Memory B cell (primary cell): ENCODE measurements around the gene OBSCN.

Experiments used
- ATAC-seq: fragments of 150-1000 bp; cut with Tn5 transposase; 2 replicates; pipeline ENCODE4 v1.10.0; 2021; ENCODE audit warnings: low read depth, mild to moderate bottlenecking, moderate library complexity
- DNase-seq, 2 donors: peaks; one replicate each; pipeline ENCODE4 v3.0.0; 2022; ENCODE audit warnings: low spot score in 2 of 2
- H3K27ac Mint-ChIP-seq: one replicate; pipeline ENCODE4 v1.8.0; 2022; ENCODE audit warnings: mild to moderate bottlenecking, moderate library complexity, mixed read lengths
- H3K27me3 Mint-ChIP-seq: one replicate; pipeline ENCODE4 v1.8.0; 2022; ENCODE audit warnings: mixed read lengths
- H3K36me3 Mint-ChIP-seq: one replicate; pipeline ENCODE4 v1.8.0; 2022; ENCODE audit warnings: mild to moderate bottlenecking, mixed read lengths
- H3K4me1 Mint-ChIP-seq: one replicate; pipeline ENCODE4 v1.8.0; 2022; ENCODE audit warnings: mixed read lengths
- H3K4me3 Mint-ChIP-seq: one replicate; pipeline ENCODE4 v1.8.0; 2022; ENCODE audit warnings: mild to moderate bottlenecking, moderate library complexity, mixed read lengths
- H3K9me3 Mint-ChIP-seq: one replicate; pipeline ENCODE4 v1.8.0; 2022; ENCODE audit warnings: mixed read lengths

The OBSCN gene

GRCh38 chr1:228288536-228289238 is 80.8 kb downstream of the OBSCN start:
- no peak for DNase-seq
- Mint-ChIP-seq H3K27me3 (no peaks in the 10 kb centered on the region), H3K9me3 (no peaks in the 10 kb centered on the region), H3K36me3 (no peaks in the 10 kb centered on the region), H3K27ac (no peak overlapping the region), H3K4me1 (no peaks in the 10 kb centered on the region), H3K4me3 (no peak overlapping the region)
- no peak for ATAC-seq

DNA sequence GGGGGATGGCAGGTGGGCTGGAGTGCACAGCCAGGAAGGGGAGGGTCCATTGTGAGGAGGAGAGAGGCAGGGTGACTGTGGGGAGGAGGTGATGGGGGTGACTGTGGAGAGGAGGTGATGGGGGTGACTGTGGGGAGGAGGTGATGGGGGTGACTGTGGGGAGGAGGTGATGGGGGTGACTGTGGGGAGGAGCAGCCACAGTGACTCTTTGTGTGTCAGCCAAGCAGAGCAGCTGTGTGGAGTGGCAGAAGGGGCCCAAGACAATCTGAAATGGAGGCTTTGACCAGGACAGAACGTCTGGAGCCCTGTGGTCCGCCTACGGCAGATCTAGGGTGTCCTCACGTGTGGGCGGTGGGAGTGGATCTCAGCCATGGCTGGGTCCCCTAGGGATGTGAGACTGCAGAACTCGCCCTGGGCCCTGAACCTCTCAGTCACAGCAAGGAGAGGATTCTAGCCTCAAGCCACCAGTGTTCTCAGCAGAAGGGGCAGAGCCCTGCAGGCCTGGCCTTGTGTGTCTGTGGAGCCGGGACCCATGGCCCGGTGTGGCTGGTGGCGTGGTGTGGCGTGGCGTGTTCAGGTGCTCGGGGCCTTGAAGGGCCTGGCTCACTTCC is 81.5 kb downstream of the OBSCN start:
- Mint-ChIP-seq H3K4me1 (no peaks in the 10 kb centered on the region), H3K27ac (no peak overlapping the region)

DNA sequence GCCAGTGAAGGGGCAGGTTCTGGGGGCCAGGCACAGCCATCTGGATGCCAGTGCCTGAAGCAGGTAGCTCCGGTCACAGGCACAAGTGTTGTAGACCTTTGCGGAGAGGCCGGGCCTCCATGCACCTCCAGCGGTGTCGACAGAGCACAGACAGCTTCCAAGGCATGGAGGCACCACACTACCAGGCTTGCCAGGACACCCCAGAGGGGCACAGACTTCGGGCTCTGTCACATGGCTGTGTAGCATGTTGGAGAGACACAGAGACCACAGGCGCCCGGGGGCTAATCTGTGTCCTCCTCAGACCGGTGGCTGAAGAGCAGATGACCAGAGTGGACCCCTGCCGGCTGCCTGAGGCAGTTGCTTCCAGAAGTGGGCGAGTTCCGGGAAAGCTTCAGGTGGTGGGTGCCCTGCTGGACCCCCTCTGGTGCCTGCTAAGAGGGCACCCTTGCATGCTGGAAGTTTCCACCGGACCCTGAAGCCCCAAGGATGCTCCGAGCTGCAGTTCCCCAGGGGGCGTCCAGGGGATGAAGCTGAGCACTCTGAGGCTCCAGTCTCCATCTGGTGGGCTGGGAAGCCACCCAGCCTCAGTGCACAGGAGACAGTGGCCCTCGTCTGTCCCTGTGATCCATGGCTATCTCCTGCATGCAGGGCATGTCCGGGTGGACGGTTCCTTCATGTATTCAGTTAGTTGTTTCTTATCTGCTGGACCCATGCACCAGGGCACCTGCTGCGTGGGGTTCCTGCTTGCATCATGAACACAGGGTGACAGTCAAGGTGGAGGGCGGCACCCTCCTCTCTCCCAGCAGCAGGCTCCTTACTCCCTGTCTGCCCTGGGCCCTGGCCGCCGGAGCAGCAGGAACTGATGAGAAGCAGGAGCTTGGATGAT is 82.4 kb downstream of the OBSCN start:
- no peak overlapping the region for H3K4me3 Mint-ChIP-seq
- no peaks in the 10 kb centered on the region for H3K4me1 Mint-ChIP-seq
- no peaks in the 10 kb centered on the region for H3K9me3 Mint-ChIP-seq
- no peak overlapping the region for H3K27ac Mint-ChIP-seq
- H3K36me3 Mint-ChIP-seq, result peaks cover 6% of the 10 kb centered on the region
- DNase-seq (no peak), ATAC-seq (no peak)
- H3K27me3 Mint-ChIP-seq, result peaks cover 4% of the 10 kb centered on the region

More for the DNA sequence above, 81.5 kb downstream of the OBSCN start:
- peaks cover 4% of the 10 kb centered on the region for H3K36me3 Mint-ChIP-seq
- DNase-seq (no peak), ATAC-seq (no peak)
- no peaks in the 10 kb centered on the region for H3K9me3 Mint-ChIP-seq
- H3K27me3 Mint-ChIP-seq, result peaks cover 4% of the 10 kb centered on the region
- no peak overlapping the region for H3K4me3 Mint-ChIP-seq

DNA sequence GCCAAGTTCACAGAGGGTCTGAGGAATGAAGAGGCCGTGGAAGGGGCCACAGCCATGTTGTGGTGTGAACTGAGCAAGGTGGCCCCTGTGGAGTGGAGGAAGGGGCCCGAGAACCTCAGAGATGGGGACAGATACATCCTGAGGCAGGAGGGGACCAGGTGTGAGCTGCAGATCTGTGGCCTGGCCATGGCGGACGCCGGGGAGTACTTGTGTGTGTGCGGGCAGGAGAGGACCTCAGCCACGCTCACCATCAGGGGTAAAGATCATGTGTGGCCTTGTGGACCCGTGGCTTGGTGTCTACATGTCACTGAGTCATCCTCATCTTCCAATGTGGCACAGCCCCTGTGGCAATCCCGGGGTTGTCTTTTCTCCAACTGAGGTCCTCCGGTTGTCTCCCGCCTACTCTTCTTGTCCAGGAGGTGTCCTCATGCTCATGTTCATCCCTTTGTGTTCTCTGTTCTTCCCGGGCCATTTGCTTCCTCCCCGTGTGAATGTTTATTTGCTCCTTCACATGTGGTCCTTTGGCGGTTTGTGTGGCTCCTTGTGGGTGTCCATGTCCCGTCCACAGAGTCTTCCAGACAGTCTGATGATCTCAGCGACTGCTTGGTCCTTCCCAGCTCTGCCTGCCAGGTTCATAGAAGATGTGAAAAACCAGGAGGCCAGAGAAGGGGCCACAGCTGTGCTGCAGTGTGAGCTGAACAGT is 84.2 kb downstream of the OBSCN start:
- H3K4me1 Mint-ChIP-seq, result peaks cover under 1% of the 10 kb centered on the region
- peaks cover 4% of the 10 kb centered on the region for H3K27me3 Mint-ChIP-seq
- ATAC-seq (no peak), DNase-seq (no peak)
- peaks cover 1% of the 10 kb centered on the region for H3K9me3 Mint-ChIP-seq
- no peak overlapping the region for H3K4me3 Mint-ChIP-seq
- no peak overlapping the region for H3K27ac Mint-ChIP-seq
- peaks cover 8% of the 10 kb centered on the region for H3K36me3 Mint-ChIP-seq

DNA sequence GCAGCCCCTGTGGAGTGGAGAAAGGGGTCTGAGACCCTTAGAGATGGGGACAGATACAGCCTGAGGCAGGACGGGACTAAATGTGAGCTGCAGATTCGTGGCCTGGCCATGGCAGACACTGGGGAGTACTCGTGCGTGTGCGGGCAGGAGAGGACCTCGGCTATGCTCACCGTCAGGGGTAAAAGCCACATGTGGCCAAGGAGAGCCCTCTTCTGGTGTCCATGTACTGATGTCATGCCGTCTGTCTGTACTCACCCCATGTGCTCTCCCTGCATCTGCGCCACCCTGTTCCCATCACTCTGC is 84.7 kb downstream of the OBSCN start:
- peaks cover 2% of the 10 kb centered on the region for H3K4me1 Mint-ChIP-seq
- DNase-seq (no peak), ATAC-seq (no peak)
- peaks cover 12% of the 10 kb centered on the region for H3K36me3 Mint-ChIP-seq
- H3K4me3 Mint-ChIP-seq, result no peak overlapping the region
- H3K9me3 Mint-ChIP-seq, result peaks cover 6% of the 10 kb centered on the region
- H3K27me3 Mint-ChIP-seq, result peaks cover 5% of the 10 kb centered on the region
- H3K27ac Mint-ChIP-seq, result no peak overlapping the region

DNA sequence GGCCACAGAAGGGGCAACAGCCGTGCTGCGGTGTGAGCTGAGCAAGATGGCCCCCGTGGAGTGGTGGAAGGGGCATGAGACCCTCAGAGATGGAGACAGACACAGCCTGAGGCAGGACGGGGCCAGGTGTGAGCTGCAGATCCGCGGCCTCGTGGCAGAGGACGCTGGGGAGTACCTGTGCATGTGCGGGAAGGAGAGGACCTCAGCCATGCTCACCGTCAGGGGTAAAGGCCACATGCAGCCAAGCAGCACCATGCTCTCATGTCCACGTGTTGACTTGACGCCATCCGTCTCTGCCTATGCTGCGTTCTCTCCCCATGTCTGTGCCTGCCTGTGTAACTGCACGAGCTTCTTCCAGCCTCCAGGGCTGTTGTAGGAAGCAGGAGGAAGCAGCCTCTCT is 85.5 kb downstream of the OBSCN start:
- peaks cover 2% of the 10 kb centered on the region for H3K4me1 Mint-ChIP-seq

DNA sequence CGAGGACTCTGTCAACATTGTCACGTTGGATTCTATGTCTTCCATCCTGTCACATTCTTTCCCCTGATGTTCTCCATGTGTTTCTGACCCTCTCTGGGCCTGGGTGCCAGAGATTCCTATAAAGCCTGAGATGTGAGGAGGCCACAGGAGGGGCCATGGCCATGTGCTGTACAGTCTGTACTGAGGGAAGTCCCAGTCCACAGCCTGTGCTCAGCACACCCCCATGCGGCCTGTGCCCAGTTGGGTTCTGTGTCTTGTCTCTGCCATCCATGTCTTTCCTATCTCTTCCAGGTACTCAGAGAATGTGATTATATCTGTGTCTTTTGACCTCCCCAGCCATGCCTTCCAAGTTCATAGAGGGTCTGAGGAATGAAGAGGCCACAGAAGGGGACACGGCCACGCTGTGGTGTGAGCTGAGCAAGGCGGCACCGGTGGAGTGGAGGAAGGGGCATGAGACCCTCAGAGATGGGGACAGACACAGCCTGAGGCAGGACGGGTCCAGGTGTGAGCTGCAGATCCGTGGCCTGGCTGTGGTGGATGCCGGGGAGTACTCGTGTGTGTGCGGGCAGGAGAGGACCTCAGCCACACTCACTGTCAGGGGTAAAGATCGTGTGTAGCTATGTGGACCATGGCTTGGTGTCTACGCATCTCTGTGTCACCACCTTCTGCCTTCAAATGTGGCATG is 86.1 kb downstream of the OBSCN start:
- H3K27ac Mint-ChIP-seq, result no peak overlapping the region
- peaks cover 2% of the 10 kb centered on the region for H3K4me1 Mint-ChIP-seq
- peaks cover 16% of the 10 kb centered on the region for H3K36me3 Mint-ChIP-seq
- H3K9me3 Mint-ChIP-seq, result peaks cover 11% of the 10 kb centered on the region
- H3K27me3 Mint-ChIP-seq, result peaks cover 6% of the 10 kb centered on the region
- no peak for ATAC-seq
- DNase-seq, result no peak
- H3K4me3 Mint-ChIP-seq, result no peak overlapping the region

More for the DNA sequence above, 85.5 kb downstream of the OBSCN start:
- ATAC-seq (no peak), DNase-seq (no peak)
- Mint-ChIP-seq H3K9me3 (peaks cover 11% of the 10 kb centered on the region), H3K27me3 (peaks cover 6% of the 10 kb centered on the region), H3K4me3 (no peak overlapping the region), H3K27ac (no peak overlapping the region), H3K36me3 (peaks cover 16% of the 10 kb centered on the region)

- H3K36me3 Mint-ChIP-seq, result peaks cover 16% of the 10 kb centered on the region
- peaks cover 11% of the 10 kb centered on the region for H3K9me3 Mint-ChIP-seq
- no peak for DNase-seq
Observed at GRCh38 chr1:228294717-228295116, 86.9 kb downstream of the OBSCN start.

GRCh38 chr1:228295201-228295600 is 87.4 kb downstream of the OBSCN start:
- ATAC-seq, result no peak
- no peak overlapping the region for H3K4me3 Mint-ChIP-seq
- H3K4me1 Mint-ChIP-seq, result peaks cover 2% of the 10 kb centered on the region
- no peak overlapping the region for H3K27ac Mint-ChIP-seq
- H3K9me3 Mint-ChIP-seq, result peaks cover 12% of the 10 kb centered on the region
- peaks cover 8% of the 10 kb centered on the region for H3K27me3 Mint-ChIP-seq
- H3K36me3 Mint-ChIP-seq, result peaks cover 18% of the 10 kb centered on the region
- no peak for DNase-seq

More at GRCh38 chr1:228294717-228295116, 86.9 kb downstream of the OBSCN start:
- Mint-ChIP-seq H3K4me1 (peaks cover 2% of the 10 kb centered on the region), H3K27me3 (peaks cover 6% of the 10 kb centered on the region), H3K27ac (no peak overlapping the region), H3K4me3 (no peak overlapping the region)
- no peak for ATAC-seq

GRCh38 chr1:228295981-228296380 is 88.1 kb downstream of the OBSCN start:
- no peak overlapping the region for H3K4me3 Mint-ChIP-seq
- H3K27ac Mint-ChIP-seq, result no peak overlapping the region
- ATAC-seq, result no peak
- no peak for DNase-seq
- peaks cover 2% of the 10 kb centered on the region for H3K4me1 Mint-ChIP-seq
- peaks cover 22% of the 10 kb centered on the region for H3K36me3 Mint-ChIP-seq
- peaks cover 8% of the 10 kb centered on the region for H3K27me3 Mint-ChIP-seq
- peaks cover 16% of the 10 kb centered on the region for H3K9me3 Mint-ChIP-seq

- Mint-ChIP-seq H3K9me3 (peaks cover 23% of the 10 kb centered on the region), H3K4me1 (peaks cover 2% of the 10 kb centered on the region), H3K4me3 (no peak overlapping the region), H3K27ac (no peak overlapping the region), H3K27me3 (peaks cover 8% of the 10 kb centered on the region), H3K36me3 (peaks cover 27% of the 10 kb centered on the region)
- no peak for ATAC-seq
- DNase-seq, result no peak
Observed at GRCh38 chr1:228297242-228297641, 89.4 kb downstream of the OBSCN start.

DNA sequence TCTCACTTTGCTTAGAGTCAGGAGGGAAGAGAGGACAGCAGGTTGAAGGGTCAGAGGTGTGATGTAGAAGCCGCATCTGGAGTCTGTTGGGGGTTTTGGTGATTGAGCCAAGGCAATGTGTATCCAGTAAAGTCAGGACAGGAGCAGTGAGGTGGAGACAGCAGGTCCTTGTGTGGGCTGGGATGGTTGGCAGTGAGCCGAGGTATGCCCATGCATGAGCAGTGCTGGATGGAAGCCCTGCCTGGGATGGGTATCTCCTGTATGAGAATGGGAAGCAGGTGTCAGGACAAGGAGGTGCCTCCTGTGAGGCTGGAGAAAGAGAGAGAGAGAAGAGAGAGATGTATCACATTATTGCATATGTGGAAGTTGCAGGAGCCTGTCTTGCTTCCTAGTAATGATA is 90.0 kb downstream of the OBSCN start:
- H3K4me3 Mint-ChIP-seq, result no peak overlapping the region
- H3K36me3 Mint-ChIP-seq, result peaks cover 31% of the 10 kb centered on the region
- no peak overlapping the region for H3K27ac Mint-ChIP-seq
- peaks cover 2% of the 10 kb centered on the region for H3K4me1 Mint-ChIP-seq
- H3K27me3 Mint-ChIP-seq, result peaks cover 8% of the 10 kb centered on the region
- ATAC-seq (no peak), DNase-seq (no peak)
- H3K9me3 Mint-ChIP-seq, result peaks cover 28% of the 10 kb centered on the region

- Mint-ChIP-seq H3K9me3 (peaks cover 28% of the 10 kb centered on the region), H3K4me1 (peaks cover 2% of the 10 kb centered on the region), H3K27me3 (peaks cover 8% of the 10 kb centered on the region), H3K27ac (no peak overlapping the region), H3K36me3 (peaks cover 31% of the 10 kb centered on the region), H3K4me3 (no peak overlapping the region)
- ATAC-seq (no peak), DNase-seq (no peak)
Observed at GRCh38 chr1:228298471-228298870, 90.6 kb downstream of the OBSCN start.
